ENCODE measurements around the gene SMOC1. TPM values are rescaled to one million over a fixed set of nuclear protein-coding genes. Genes with fewer than 3 reads are reported as not detected.

The SMOC1 gene
- total and polyA plus RNA-seq, 2 of the 8 experiments (the other 6 are each of a cell fraction or from before 2014, with no cell fraction given) = 1.6 to 2.4 TPM

DNA sequence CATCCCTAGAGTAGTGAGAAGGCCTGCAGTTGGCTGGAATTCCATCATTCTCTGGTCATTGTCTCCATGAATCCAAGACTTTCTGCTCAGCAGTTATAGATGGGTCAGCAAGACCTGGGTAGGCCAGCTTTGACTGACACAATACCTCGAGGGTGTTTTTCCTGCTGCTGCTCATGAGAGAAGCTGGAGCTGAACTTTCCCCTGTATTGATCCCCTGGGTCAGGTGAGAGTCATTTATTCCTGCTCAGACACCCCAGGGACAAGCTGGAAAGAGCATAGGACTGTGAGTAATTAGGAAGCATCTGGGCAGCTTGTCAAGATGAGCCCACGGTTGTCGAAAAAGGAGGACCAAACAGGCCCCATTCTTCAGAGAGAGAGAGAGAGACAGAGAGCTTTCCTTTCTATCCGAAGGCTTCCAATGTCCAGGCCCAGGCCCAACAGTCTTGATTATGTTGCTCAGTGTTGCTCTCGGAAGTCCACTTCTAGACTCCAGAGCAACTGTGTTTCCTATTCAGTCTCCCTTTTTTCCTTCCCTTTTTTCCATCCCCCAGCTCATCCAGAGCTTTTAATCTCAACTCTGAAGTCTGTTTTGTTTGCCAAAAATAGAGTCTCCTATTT lies 178.4 kb downstream of the SMOC1 start:
- H3K79me1 ChIP-seq (ENCODE audit: low read depth, low read length) = no peaks in the 10 kb centered on the region

More for the DNA sequence above, 178.4 kb downstream of the SMOC1 start:
- H4K91ac ChIP-seq (replicated peaks; ENCODE audit: insufficient read length, low read length) = no peak overlapping the region
- POLR2A ChIA-PET (ENCODE audit: partially characterized antibody) = no interaction called here
- no peak overlapping the region for H2AK5ac ChIP-seq (ENCODE audit: low read depth, low read length)
- no peak overlapping the region for H4K8ac ChIP-seq (ENCODE audit: extremely low read depth, insufficient read depth, low read length)
- H3K4me1 ChIP-seq (replicated peaks in 1 of 4; ENCODE audit: control insufficient read depth in 3 of 4, insufficient read depth in 4 of 4, low read length in 3 of 4) = peaks cover 0 to 2% (median 0%) of the 10 kb centered on the region in 4 experiments; a peak in 1 of 7 replicates
- H4K20me1 ChIP-seq (replicated peaks in 1 of 2; ENCODE audit: control insufficient read depth in 1 of 2, insufficient read depth in 2 of 2, low read length in 2 of 2) = no peaks in the 10 kb centered on the region
- H4K5ac ChIP-seq (ENCODE audit: insufficient read length, low read depth, low read length) = no peak overlapping the region
- DNase-seq (ENCODE audit: low read depth in 1 of 2, low spot score in 2 of 2) = no peak
- no peak overlapping the region for H2BK15ac ChIP-seq (ENCODE audit: low read length)
- no peak overlapping the region for H2BK5ac ChIP-seq (ENCODE audit: low read depth, low read length)
- WGBS, 2 experiments (ENCODE audit: extremely low coverage in 1 of 2, insufficient coverage in 1 of 2, insufficient read length in 1 of 2, insufficient replicate concordance in 2 of 2, low coverage in 1 of 2, low lambda C conversion rate in 2 of 2, missing lambda C conversion rate in 1 of 2) = 89% methylated on average over 5 of the region's 5 CpGs; no CpG with 5 or more reads in 1 of the 2 experiments
- no peak for TF ChIP-seq SIRT6 (IDR thresholded peaks at IDR 0.05; ENCODE audit: low read length)
- TF ChIP-seq POLR2A (IDR thresholded peaks at IDR 0.05; ENCODE audit: control extremely low read depth in 1 of 2, low read depth in 2 of 2, low read length in 2 of 2) = no peak
- no peaks in the 10 kb centered on the region for H3K23me2 ChIP-seq (ENCODE audit: low read depth, low read length)
- H3K9me3 ChIP-seq (ENCODE audit: insufficient read depth in 2 of 2, low read depth in 1 of 2, low read length in 1 of 2) = no peaks in the 10 kb centered on the region
- H2BK12ac ChIP-seq (ENCODE audit: low read depth, low read length) = no peak overlapping the region
- no peak overlapping the region for H3K4me3 ChIP-seq (ENCODE audit: extremely low read depth in 1 of 4, insufficient read depth in 2 of 4, low read depth in 3 of 4, low read length in 4 of 4)
- H3K4me2 ChIP-seq (ENCODE audit: insufficient read depth in 1 of 2, low read depth in 2 of 2, low read length in 2 of 2) = no peak overlapping the region
- no peak for FAIRE-seq
- H3K23ac ChIP-seq (ENCODE audit: insufficient read length) = no peak overlapping the region
- no peaks in the 10 kb centered on the region for H3K79me2 ChIP-seq (ENCODE audit: control insufficient read depth in 1 of 2, insufficient read depth in 2 of 2, low read length in 2 of 2)
- H2AFZ ChIP-seq (ENCODE audit: low read length) = no peak overlapping the region
- H3K9ac ChIP-seq (replicated peaks in 1 of 4; ENCODE audit: extremely low read depth in 1 of 4, low read depth in 3 of 4, low read length in 3 of 4) = no peak overlapping the region
- CTCF ChIA-PET (ENCODE audit: partially characterized antibody) = interaction anchor here (0.6 to 6.1 kb wide), 14 partner anchors 10 to 260 kb away, joined by 3 to 35 read pairs (median 3); no protein-coding TSS in a partner anchor
- no peaks in the 10 kb centered on the region for H3K36me3 ChIP-seq (ENCODE audit: control insufficient read depth in 2 of 4, insufficient read depth in 4 of 4, low read length in 3 of 4)
- H3K27ac ChIP-seq (ENCODE audit: low read depth, low read length) = no peak overlapping the region
- H3K56ac ChIP-seq (replicated peaks; ENCODE audit: insufficient read length, low read depth, low read length) = no peak overlapping the region
- no peak overlapping the region for H3K14ac ChIP-seq (ENCODE audit: insufficient read length)
- H2BK20ac ChIP-seq (ENCODE audit: low read length) = no peak overlapping the region
- H3K27me3 ChIP-seq (replicated peaks in 1 of 4; ENCODE audit: control insufficient read depth in 3 of 4, extremely low read depth in 1 of 4, insufficient read depth in 3 of 4, low read length in 3 of 4) = no peaks in the 10 kb centered on the region
- H2BK120ac ChIP-seq (replicated peaks; ENCODE audit: low read depth, low read length) = no peak overlapping the region
- H3K4ac ChIP-seq (replicated peaks; ENCODE audit: insufficient read length, low read depth, low read length) = no peak overlapping the region
- no peak overlapping the region for H3K18ac ChIP-seq (ENCODE audit: extremely low read depth, low read length)

Data from H1 (cell line).